CD8-positive, alpha-beta memory T cell (primary cell): Measurements from ENCODE around the gene F11R. TPM values are rescaled to one million over a fixed set of nuclear protein-coding genes. Genes with fewer than 3 reads are reported as not detected.
A peak's percentile ranks its signal among the peaks of the same experiment; 100 is the strongest.
"Not testable (repeated sequence)": the region's sequence is repeated elsewhere in the genome, so short reads cannot be mapped to it uniquely, and the experiment has no call there.

Experiments used
- CTCF ChIA-PET: fragments of 350-600 bp; sonication (Branson Sonifier 250); formaldehyde crosslinking; loops from one replicate; lab custom pipeline; 2021; ENCODE audit warnings: antibody characterized with exemption; lab: Charles Lee
- POLR2A ChIA-PET: fragments of 350-600 bp; sonication (Branson Sonifier 250); formaldehyde crosslinking; loops from one replicate; lab custom pipeline; 2021; ENCODE audit warnings: antibody characterized with exemption; lab: Charles Lee
- DNase-seq, 5 donors: peaks; one replicate each; pipeline versions ENCODE4 v3.0.0 to v3.0.0-alpha.2; 2020 to 2022; ENCODE audit warnings: mixed read lengths in 1 of 5
- H3K27ac ChIP-seq: one replicate; pipeline ENCODE4 v1.7.0; 2013; ENCODE audit warnings: low read depth, mild to moderate bottlenecking, low read length, moderate library complexity
- H3K27me3 ChIP-seq: 2 replicates; pipeline ENCODE4 v1.7.0; 2013; ENCODE audit warnings: low read length, mild to moderate bottlenecking; ENCODE audit not compliant: insufficient read depth, poor library complexity, severe bottlenecking
- H3K36me3 ChIP-seq: 2 replicates; pipeline ENCODE4 v1.7.0; 2013; ENCODE audit warnings: mild to moderate bottlenecking, low read length, moderate library complexity; ENCODE audit not compliant: insufficient read depth
- H3K4me1 ChIP-seq: 2 replicates; pipeline ENCODE4 v1.7.0; 2013; ENCODE audit warnings: mild to moderate bottlenecking, low read length, moderate library complexity; ENCODE audit not compliant: insufficient read depth
- H3K4me3 ChIP-seq: 2 replicates; pipeline ENCODE4 v1.7.0; 2013; ENCODE audit warnings: mild to moderate bottlenecking, low read length
- H3K9me3 ChIP-seq: 2 replicates; pipeline ENCODE4 v1.7.0; 2013; ENCODE audit warnings: mild to moderate bottlenecking, low read length
- H3K27ac Mint-ChIP-seq, 8 donors: one replicate each; pipeline ENCODE4 v1.8.0; 2020 to 2021; ENCODE audit warnings: mixed read lengths in 8 of 8, mild to moderate bottlenecking in 6 of 8, inconsistent platforms in 3 of 8, moderate library complexity in 3 of 8
- H3K27me3 Mint-ChIP-seq, 2 donors: one replicate each; pipeline ENCODE4 v1.8.0; 2020 to 2021; ENCODE audit warnings: mixed read lengths in 2 of 2, mild to moderate bottlenecking in 1 of 2, moderate library complexity in 1 of 2
- H3K36me3 Mint-ChIP-seq, 3 donors: one replicate each; pipeline ENCODE4 v1.8.0; 2020 to 2021; ENCODE audit warnings: mixed read lengths in 3 of 3, inconsistent platforms in 1 of 3, mild to moderate bottlenecking in 1 of 3
- H3K4me1 Mint-ChIP-seq, 3 donors: one replicate each; pipeline ENCODE4 v1.8.0; 2020 to 2021; ENCODE audit warnings: mixed read lengths in 3 of 3, inconsistent platforms in 1 of 3, mild to moderate bottlenecking in 1 of 3
- H3K4me3 Mint-ChIP-seq, 7 donors: one replicate each; pipeline ENCODE4 v1.8.0; 2020 to 2021; ENCODE audit warnings: mixed read lengths in 7 of 7, mild to moderate bottlenecking in 6 of 7, moderate library complexity in 4 of 7, inconsistent platforms in 2 of 7
- H3K9me3 Mint-ChIP-seq, 5 donors: one replicate each; pipeline ENCODE4 v1.8.0; 2020 to 2022; ENCODE audit warnings: mixed read lengths in 5 of 5, mild to moderate bottlenecking in 3 of 5, moderate library complexity in 2 of 5, inconsistent platforms in 1 of 5
- polyA plus RNA-seq: library from polyadenylated mRNA; unstranded; fragments of 300-500 nt; fragmentation: Illumina TruSeq; gene quantifications from one replicate; pipeline ENCODE4 v1.2.3, GENCODE V29; 2021
- total RNA-seq, 2 experiments: library from RNA; stranded (reverse); gene quantifications; one replicate each; pipeline ENCODE4 v1.2.3, GENCODE V29; 2021

Gene F11R
- total and polyA plus RNA-seq, 3 experiments from 2014 or later = 11.6 to 18.3 (median 14.1) TPM

- no peaks in the 10 kb centered on the region for H3K36me3 ChIP-seq
- H3K36me3 Mint-ChIP-seq = no peaks in the 10 kb centered on the region
- H3K27ac Mint-ChIP-seq = no peak overlapping the region
- no peak overlapping the region for H3K4me3 ChIP-seq
- H3K27me3 Mint-ChIP-seq = peaks cover 0 to 6% of the 10 kb centered on the region in 2 donors
- H3K9me3 ChIP-seq = no peaks in the 10 kb centered on the region
- CTCF ChIA-PET = interaction anchor here (7.4 kb wide), 1 partner anchor 113 kb away, joined by 135 read pairs; no protein-coding TSS in a partner anchor
- H3K27me3 ChIP-seq = no peaks in the 10 kb centered on the region
- DNase-seq = no peak
- POLR2A ChIA-PET = interaction anchor here (0.6 kb wide), 1 partner anchor 30 kb away, joined by 5 read pairs; no protein-coding TSS in a partner anchor
- no peak overlapping the region for H3K27ac ChIP-seq
- peaks cover 3% of the 10 kb centered on the region for H3K4me1 ChIP-seq
- H3K9me3 Mint-ChIP-seq = no peaks in the 10 kb centered on the region
- peaks cover 12 to 26% (median 23%) of the 10 kb centered on the region in 3 donors for H3K4me1 Mint-ChIP-seq
- H3K4me3 Mint-ChIP-seq = no peak overlapping the region
Observed at GRCh38 chr1:160949881-160950280, 71.1 kb downstream of the F11R start.

GRCh38 chr1:160949216-160949880 is 71.6 kb downstream of the F11R start:
- H3K36me3 Mint-ChIP-seq, H3K4me3 Mint-ChIP-seq, H3K9me3 ChIP-seq, H3K4me1 ChIP-seq, H3K36me3 ChIP-seq, H3K4me3 ChIP-seq, H3K27ac ChIP-seq, H3K27me3 Mint-ChIP-seq, DNase-seq, H3K27me3 ChIP-seq, H3K9me3 Mint-ChIP-seq: not testable (repeated sequence)
- Mint-ChIP-seq H3K27ac (peak overlapping the region in 1 of 8 donors; percentile 47), H3K4me1 (peaks cover 11 to 26% (median 23%) of the 10 kb centered on the region in 3 donors)
- POLR2A ChIA-PET = interaction anchor here (0.6 kb wide), 1 partner anchor 31 kb away, joined by 5 read pairs; no protein-coding TSS in a partner anchor
- CTCF ChIA-PET = interaction anchor here (7.4 kb wide), 1 partner anchor 113 kb away, joined by 135 read pairs; no protein-coding TSS in a partner anchor

DNA sequence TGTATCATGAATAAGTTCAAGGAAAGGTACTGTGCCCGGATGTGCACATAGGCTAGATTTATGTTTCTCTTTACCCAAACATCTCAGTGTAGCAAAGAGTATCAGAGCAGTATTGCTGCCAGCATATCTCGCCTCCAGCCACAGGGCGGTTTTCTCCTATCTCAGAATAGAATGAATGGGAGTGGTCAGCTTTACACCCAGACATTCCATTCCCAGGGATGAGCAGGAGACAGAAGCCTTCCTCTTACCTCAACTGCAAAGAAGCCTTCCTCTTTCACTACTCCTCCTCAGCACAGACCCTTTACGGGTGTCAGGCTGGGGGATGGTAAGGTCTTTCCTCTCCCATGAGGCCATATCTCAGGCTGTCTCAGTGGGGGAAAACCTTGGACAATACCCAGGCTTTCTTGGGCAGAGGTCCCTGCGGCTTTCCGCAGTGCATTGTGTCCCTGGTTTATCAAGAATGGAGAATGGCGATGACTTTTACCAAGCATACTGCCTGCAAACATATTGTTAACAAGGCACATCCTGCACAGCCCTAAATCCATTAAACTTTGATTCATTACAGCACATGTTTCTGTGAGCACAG is 73.7 kb downstream of the F11R start:
- not testable (repeated sequence) for H3K27me3 Mint-ChIP-seq, H3K36me3 Mint-ChIP-seq

DNA sequence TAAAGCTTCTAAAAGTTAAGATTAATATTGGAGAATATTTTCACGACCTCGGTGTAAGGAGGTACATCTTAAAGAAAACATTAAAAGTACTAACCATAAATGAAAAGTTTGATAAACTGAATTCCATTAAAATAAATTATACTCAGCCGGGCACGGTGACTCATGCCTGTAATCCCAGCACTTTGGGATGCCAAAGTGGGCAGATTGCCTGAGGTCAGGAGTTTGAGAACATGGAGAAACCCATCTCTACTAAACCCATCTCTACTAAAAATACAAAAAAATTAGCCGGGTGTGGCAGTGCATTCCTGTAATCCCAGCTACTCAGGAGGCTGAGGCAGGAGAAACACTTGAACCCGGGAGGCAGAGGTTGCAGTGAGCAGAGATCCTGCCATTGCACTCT is 75.1 kb downstream of the F11R start:
- H3K27ac Mint-ChIP-seq, H3K4me3 Mint-ChIP-seq, H3K4me1 ChIP-seq, H3K36me3 ChIP-seq, DNase-seq, H3K4me3 ChIP-seq, H3K27ac ChIP-seq, H3K9me3 Mint-ChIP-seq, POLR2A ChIA-PET, H3K36me3 Mint-ChIP-seq, H3K27me3 Mint-ChIP-seq, H3K9me3 ChIP-seq, H3K27me3 ChIP-seq: not testable (repeated sequence)
- CTCF ChIA-PET = interaction anchor here (2.1 kb wide), 1 partner anchor 8 kb away, joined by 7 read pairs; no protein-coding TSS in a partner anchor
- peaks cover 0 to 18% (median 9%) of the 10 kb centered on the region in 3 donors for H3K4me1 Mint-ChIP-seq

More for the DNA sequence above, 73.7 kb downstream of the F11R start:
- POLR2A ChIA-PET, H3K4me1 ChIP-seq, H3K36me3 ChIP-seq, CTCF ChIA-PET, H3K4me3 Mint-ChIP-seq, H3K9me3 ChIP-seq, H3K27me3 ChIP-seq, H3K27ac ChIP-seq, DNase-seq, H3K9me3 Mint-ChIP-seq, H3K4me3 ChIP-seq: not testable (repeated sequence)
- Mint-ChIP-seq H3K27ac (peak overlapping the region in 2 of 8 donors; percentile 3 to 15), H3K4me1 (peaks cover 5 to 23% (median 17%) of the 10 kb centered on the region in 3 donors)

Other genes starting within 250 kb of the F11R start
- gene LY9, start 225.0 kb downstream of the F11R start, total RNA-seq = 10 to 100 TPM; 16.4 to 16.5 TPM
- gene LY9, start 225.0 kb downstream of the F11R start, polyA plus RNA-seq = 206 TPM
- gene CD244, start 158.3 kb downstream of the F11R start, total RNA-seq = 1 to 10 TPM; 1.8 to 1.9 TPM
- gene CD244, start 158.3 kb downstream of the F11R start, polyA plus RNA-seq = 40.7 TPM
- gene ITLN1, start 136.0 kb downstream of the F11R start, total RNA-seq = not detected
- not detected for gene ITLN1, start 136.0 kb downstream of the F11R start, polyA plus RNA-seq
- not detected for gene ITLN2, start 66.3 kb downstream of the F11R start, total RNA-seq
- not detected for gene ITLN2, start 66.3 kb downstream of the F11R start, polyA plus RNA-seq
- gene TSTD1, start 17.8 kb upstream of the F11R start, total RNA-seq = 10 to 100 TPM; 40.2 to 46.1 TPM
- 288 TPM for gene TSTD1, start 17.8 kb upstream of the F11R start, polyA plus RNA-seq
- gene USF1, start 24.8 kb upstream of the F11R start, total RNA-seq = 10 to 100 TPM; 63.3 to 67.7 TPM
- gene USF1, start 24.8 kb upstream of the F11R start, polyA plus RNA-seq = 6.7 TPM
- 100 to 1,000 TPM; 147 to 149 TPM for gene ARHGAP30, start 48.7 kb upstream of the F11R start, total RNA-seq
- 213 TPM for gene ARHGAP30, start 48.7 kb upstream of the F11R start, polyA plus RNA-seq
- under 1 TPM; 0.09 TPM for gene NECTIN4, start 68.4 kb upstream of the F11R start, total RNA-seq
- not detected for gene NECTIN4, start 68.4 kb upstream of the F11R start, polyA plus RNA-seq
- gene KLHDC9, start 77.2 kb upstream of the F11R start, total RNA-seq = under 1 TPM; 0.42 to 0.49 TPM
- not detected for gene KLHDC9, start 77.2 kb upstream of the F11R start, polyA plus RNA-seq
- 100 to 1,000 TPM; 133 to 142 TPM for gene PFDN2, start 96.9 kb upstream of the F11R start, total RNA-seq
- gene PFDN2, start 96.9 kb upstream of the F11R start, polyA plus RNA-seq = 96.4 TPM
- 10 to 100 TPM; 33.9 to 36.3 TPM for gene NIT1, start 97.0 kb upstream of the F11R start, total RNA-seq
- gene NIT1, start 97.0 kb upstream of the F11R start, polyA plus RNA-seq = 16.7 TPM
- 10 to 100 TPM; 41.0 to 41.9 TPM for gene DEDD, start 111.5 kb upstream of the F11R start, total RNA-seq
- 30.0 TPM for gene DEDD, start 111.5 kb upstream of the F11R start, polyA plus RNA-seq
- 100 to 1,000 TPM; 109 to 118 TPM for gene UFC1, start 132.8 kb upstream of the F11R start, total RNA-seq
- gene UFC1, start 132.8 kb upstream of the F11R start, polyA plus RNA-seq = 174 TPM
- 10 to 100 TPM; 26.1 to 27.4 TPM for gene USP21, start 138.3 kb upstream of the F11R start, total RNA-seq
- gene USP21, start 138.3 kb upstream of the F11R start, polyA plus RNA-seq = 28.3 TPM
- gene PPOX, start 145.3 kb upstream of the F11R start, total RNA-seq = 10 to 100 TPM; 24.4 to 31.3 TPM
- 17.6 TPM for gene PPOX, start 145.3 kb upstream of the F11R start, polyA plus RNA-seq
- 10 to 100 TPM; 59.4 to 60.9 TPM for gene B4GALT3, start 156.4 kb upstream of the F11R start, total RNA-seq
- gene B4GALT3, start 156.4 kb upstream of the F11R start, polyA plus RNA-seq = 58.9 TPM
- gene ADAMTS4, start 177.9 kb upstream of the F11R start, total RNA-seq = under 1 TPM; 0.37 to 0.58 TPM
- 0.17 TPM for gene ADAMTS4, start 177.9 kb upstream of the F11R start, polyA plus RNA-seq
- gene NDUFS2, start 181.2 kb upstream of the F11R start, total RNA-seq = 10 to 100 TPM; 93.5 to 97.1 TPM
- 82.1 TPM for gene NDUFS2, start 181.2 kb upstream of the F11R start, polyA plus RNA-seq
- 1 to 10 TPM; 4.1 to 5.1 TPM for gene FCER1G, start 194.1 kb upstream of the F11R start, total RNA-seq
- gene FCER1G, start 194.1 kb upstream of the F11R start, polyA plus RNA-seq = 19.0 TPM
- gene APOA2, start 202.5 kb upstream of the F11R start, total RNA-seq = not detected
- not detected for gene APOA2, start 202.5 kb upstream of the F11R start, polyA plus RNA-seq
- gene TOMM40L, start 204.9 kb upstream of the F11R start, total RNA-seq = 10 to 100 TPM; 24.7 to 26.1 TPM
- 6.9 TPM for gene TOMM40L, start 204.9 kb upstream of the F11R start, polyA plus RNA-seq
- not detected for gene NR1I3, start 217.1 kb upstream of the F11R start, total RNA-seq
- not detected for gene NR1I3, start 217.1 kb upstream of the F11R start, polyA plus RNA-seq
- gene PCP4L1, start 237.6 kb upstream of the F11R start, total RNA-seq = not detected
- gene PCP4L1, start 237.6 kb upstream of the F11R start, polyA plus RNA-seq = not detected